NT2/D1 (cell line): ENCODE data around the gene MFGE8.

Experiments used
- SUZ12 ChIP-seq: IDR thresholded peaks from 2 replicates; pipeline ENCODE4 v1.6.1; 2011; ENCODE audit not compliant: insufficient read length, insufficient read depth; ENCODE audit errors: extremely low read depth
- YY1 ChIP-seq: IDR thresholded peaks from 2 replicates; pipeline ENCODE4 v1.6.1; 2011; ENCODE audit not compliant: insufficient read length, insufficient read depth

DNA sequence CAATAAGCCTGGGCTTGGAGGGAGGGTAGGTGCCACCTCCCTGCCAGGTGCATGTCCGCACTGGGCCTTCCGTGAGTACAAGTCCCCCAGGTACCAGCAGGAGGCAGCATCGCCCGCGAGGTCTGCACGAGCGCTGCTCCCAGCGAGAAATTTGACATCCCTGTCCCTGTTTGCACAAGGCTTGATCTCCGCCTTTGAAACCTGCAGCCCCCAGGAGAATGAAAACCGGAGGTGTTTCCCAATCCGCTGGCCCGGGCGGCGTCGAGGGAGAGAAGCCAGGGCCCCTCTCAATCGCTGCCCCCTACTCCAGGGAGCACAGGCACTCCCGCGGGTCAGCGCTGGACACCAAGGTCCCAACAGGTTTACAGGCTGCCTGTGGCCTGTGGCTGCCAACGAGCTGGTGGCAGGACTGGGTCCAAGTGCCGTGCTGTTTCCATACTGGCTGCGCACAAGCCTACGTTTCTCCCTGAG is 18.8 kb downstream of the MFGE8 start:
- no peak for TF ChIP-seq YY1
- TF ChIP-seq SUZ12 = no peak
